PC-3 (cell line): Measurements from ENCODE around the gene RHOXF1.
"Not testable (repeated sequence)": the region's sequence is repeated elsewhere in the genome, so short reads cannot be mapped to it uniquely, and the experiment has no call there.

Experiments
- EZH2 ChIP-seq: fragments of 300-600 bp; sonication (generic); IDR thresholded peaks from one replicate; pipeline ENCODE4 v1.6.1; 2017; ENCODE audit warnings: antibody characterized with exemption, mild to moderate bottlenecking, low read length; ENCODE audit not compliant: unreplicated experiment
- TF ChIP-seq, protein P1 (sequence below): fragments of 300-600 bp; sonication (generic); conservative IDR thresholded peaks from 2 replicates; pipeline ENCODE4 v1.5.1; 2017; ENCODE audit warnings: antibody characterized with exemption, low read depth, mild to moderate bottlenecking, low read length

GRCh38 chrX:120128306-120128846 is 12.7 kb upstream of the RHOXF1 start:
- TF ChIP-seq, protein P1, sequence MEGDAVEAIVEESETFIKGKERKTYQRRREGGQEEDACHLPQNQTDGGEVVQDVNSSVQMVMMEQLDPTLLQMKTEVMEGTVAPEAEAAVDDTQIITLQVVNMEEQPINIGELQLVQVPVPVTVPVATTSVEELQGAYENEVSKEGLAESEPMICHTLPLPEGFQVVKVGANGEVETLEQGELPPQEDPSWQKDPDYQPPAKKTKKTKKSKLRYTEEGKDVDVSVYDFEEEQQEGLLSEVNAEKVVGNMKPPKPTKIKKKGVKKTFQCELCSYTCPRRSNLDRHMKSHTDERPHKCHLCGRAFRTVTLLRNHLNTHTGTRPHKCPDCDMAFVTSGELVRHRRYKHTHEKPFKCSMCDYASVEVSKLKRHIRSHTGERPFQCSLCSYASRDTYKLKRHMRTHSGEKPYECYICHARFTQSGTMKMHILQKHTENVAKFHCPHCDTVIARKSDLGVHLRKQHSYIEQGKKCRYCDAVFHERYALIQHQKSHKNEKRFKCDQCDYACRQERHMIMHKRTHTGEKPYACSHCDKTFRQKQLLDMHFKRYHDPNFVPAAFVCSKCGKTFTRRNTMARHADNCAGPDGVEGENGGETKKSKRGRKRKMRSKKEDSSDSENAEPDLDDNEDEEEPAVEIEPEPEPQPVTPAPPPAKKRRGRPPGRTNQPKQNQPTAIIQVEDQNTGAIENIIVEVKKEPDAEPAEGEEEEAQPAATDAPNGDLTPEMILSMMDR, result not testable (repeated sequence)
- TF ChIP-seq EZH2, result not testable (repeated sequence)
